GM21723 (cell line): ENCODE measurements around the gene FMN2.
"Not testable (repeated sequence)": the region's sequence is repeated elsewhere in the genome, so short reads cannot be mapped to it uniquely, and the experiment has no call there.

Source experiments
- ATAC-seq: cut with Tn5 transposase; IDR thresholded peaks from one replicate; pipeline ENCODE4 v1.9.1; 2021; ENCODE audit warnings: mild to moderate bottlenecking, moderate library complexity; ENCODE audit not compliant: unreplicated experiment

The FMN2 gene

DNA sequence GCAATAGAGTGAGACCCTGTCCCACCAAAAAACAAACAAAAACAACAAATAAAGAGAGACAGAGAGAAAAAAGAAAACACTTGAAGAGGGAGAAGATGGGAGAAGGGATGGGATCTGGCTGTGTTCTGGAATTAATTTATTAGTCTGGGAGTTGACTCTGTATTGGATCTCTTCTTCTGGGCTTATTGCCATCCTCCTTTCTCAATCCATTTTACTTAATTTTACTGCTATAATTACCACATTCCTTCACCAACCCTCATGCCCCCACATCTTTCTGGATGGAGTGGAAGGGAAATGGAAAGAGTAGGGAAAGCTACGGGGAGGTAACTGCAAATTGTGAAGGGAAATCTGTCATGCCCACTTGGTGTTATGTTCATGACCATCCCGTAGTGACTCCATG, 42.9 kb downstream of the FMN2 start:
- ATAC-seq: no peak

DNA sequence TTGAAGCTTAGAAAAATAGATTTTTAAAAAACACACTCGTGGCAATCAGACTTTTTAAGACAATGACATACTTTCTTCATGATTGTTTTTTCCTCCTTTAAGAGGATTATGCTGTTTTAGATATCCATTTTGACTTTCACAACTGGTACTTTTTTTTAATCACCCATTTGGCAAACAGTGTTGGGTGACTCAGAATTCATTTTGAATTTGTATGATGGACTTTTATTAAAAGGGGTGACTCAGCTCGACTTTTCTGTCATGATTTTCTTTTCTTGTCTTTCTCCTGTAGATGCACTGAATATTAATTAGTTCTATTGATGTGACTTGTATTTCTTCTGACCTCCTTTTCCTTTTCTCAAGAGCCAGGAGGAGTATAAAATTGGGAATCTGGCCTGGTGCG, 44.7 kb downstream of the FMN2 start:
- no peak for ATAC-seq

DNA sequence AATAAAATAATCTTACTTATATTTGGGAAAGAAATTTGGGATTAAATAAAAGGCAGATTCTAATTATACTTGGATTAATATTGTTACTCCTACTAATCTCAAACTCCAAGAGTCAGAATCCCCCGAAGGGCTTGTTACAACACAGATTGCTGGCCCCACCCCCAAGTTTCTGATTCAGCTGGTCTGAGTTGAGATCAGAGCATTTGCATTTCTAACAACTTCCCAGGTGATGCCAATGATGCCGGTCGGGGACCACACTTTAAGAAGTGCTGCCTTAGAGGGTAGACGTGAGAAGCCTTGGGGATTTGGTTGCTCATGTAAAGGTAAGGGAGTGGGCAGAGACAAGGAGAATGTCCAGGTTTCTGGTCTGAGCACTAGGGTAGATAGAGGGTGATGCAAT, 47.2 kb downstream of the FMN2 start:
- no peak for ATAC-seq

DNA sequence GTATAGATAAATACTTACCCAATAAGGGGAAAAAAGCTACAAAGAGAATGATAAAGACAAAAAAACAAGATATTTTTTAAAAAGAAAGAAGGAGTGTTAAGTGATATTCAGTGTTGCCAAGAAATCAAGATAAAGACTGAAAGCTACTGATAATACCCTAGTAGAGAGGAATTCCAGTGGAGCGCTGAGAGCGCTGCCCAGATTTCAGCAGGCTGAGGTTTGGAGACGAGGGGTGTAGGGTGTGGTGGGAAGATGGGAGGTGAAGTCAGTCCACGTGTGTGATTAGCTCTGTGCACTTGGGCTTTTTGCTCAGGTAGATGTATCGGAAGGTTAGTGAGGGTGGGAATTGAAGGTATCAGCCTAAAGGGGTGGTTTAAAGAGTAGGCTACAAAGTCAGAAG, 47.8 kb downstream of the FMN2 start:
- no peak for ATAC-seq

DNA sequence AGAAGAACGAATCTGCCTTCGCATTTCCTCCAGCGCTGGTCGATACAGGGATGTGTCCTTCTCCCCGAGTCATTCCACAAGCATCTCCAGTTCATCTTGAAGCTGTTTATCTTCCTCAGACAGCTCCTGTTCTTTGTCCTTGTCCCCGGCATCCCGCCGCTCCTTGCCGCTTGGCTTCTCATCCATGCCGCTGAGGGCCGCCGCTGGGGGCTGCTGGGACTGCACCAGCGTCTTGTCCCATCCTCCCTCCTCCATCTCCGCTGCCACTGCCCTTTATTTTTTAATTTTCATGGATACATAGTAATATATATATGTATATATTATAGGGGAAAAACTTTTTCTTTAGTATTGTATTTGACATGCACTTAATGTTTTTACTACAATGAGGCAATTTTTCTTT, 53.4 kb downstream of the FMN2 start:
- ATAC-seq: no peak

DNA sequence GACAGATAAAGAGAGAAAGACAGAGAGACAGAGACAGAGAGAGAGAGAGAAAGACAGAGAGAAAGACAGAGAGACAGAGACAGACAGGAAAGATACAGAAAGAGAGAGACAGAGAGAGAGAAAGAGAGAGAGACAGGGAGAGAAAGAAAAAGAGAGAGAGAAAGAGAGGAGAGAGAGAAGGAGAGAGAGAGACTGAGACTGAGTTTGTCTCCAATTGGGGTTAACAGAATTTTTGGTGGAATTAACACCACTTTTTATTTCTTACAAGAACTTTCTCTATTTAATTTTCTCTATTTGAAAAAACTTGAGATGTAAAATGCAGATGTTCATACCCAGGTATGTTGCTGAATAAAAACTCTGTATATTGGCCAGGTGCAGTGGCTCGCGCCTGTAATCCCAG, 56.6 kb downstream of the FMN2 start:
- ATAC-seq: no peak

DNA sequence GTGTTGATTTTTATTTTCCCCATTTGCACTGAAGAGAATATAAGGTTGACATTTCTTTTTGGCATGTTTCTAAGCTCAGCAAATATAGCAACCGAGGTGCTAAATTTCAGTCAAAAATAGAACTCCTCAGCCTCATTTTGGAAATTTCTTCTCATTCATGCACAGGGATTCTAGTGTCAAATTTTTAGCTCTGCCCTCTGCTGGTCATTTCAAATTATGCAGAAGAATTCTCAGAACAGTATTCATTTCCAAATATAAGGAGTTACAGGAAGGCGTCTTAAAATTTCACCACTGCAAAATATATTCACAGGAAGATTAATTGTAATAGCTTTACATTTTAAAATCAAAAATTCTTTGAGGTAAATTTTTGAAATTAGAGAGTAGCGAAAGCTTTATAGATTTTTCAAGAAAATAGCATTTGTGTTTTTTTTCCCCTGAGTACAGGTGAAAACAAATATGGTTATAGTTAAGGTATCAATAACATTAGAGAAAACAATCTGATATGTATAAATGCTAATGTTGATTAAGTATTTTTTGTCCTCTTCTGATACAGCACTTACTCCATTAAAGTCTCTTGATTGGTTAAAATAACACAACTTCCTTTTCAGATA, 57.9 kb downstream of the FMN2 start:
- peak; percentile 63 for ATAC-seq

DNA sequence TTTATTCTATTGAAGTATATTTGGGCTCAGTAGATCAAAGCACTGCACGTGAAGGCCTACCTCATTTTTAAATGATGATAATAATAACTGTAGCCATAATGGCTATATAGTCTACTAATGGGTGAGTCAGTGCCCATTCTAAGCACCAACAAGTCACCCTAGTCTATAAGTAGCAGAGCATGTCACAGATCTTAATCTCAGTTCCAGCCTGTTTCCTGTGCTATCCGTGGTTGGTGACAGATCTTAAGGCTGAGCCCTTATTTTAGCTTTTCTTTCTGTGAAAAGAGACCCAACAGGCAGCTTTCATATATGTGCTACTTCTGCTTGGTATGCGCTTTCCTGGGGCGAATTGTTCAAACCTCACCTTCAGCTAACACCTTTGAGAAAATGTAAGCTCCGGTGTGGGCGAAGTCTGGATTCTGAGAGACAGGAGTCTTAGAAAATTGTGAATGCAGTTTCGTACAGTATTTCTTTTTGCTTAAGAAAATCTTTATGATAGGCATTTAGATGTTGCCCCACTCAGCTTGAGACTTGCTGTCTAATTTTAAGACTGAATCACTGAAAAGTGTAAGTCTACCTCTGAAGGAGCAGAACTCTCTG, 59.6 kb downstream of the FMN2 start:
- ATAC-seq: no peak

DNA sequence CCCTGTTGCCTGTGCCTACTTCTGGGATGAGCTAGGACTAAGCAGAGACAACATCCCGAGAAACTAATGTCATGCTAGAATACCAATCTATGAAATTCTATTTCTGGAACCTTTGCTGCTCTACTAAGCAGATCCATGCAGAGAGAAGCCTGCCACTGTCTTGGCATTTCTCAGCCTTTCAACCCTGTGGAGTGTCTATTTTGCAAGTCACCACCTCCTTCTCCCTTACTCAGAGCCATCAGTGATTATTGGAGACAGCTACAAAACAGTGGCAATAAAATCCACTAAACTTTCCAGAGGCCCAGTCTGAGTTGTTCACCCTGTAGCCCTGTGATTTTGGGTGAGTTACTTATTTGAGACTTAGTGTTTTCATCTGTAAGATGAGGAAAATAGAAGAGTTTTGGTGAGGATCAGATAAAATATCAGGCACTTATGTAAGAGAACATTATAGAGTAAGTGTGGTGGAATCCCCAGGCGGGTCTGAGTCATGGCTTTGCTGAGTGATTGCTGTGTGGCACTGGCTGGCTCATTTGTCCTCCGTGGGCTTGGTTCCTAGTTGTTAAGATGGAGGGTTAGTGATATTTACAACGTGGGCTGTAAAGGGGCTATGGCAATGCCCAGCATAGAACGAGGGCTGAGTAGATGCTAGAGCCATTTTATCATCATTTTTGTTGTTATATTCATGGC, 61.1 kb downstream of the FMN2 start:
- no peak for ATAC-seq

DNA sequence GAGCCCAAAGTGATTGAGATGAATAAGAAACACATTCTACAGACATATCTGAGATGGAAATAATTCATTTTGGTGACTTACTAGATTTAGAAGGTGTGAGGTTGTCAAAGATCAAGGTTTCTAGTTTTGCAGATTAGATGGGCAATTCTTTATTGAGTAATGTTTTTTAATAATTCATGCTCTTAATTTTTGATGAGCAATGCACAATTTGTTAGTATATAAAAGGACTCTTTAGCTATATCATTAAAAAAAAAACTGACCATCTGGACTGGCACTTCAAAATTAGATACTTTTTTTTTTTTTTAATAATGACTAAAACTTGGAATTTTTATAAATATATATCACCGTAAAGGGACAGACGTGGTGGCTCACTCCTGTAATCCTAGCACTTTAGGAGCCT, 63.9 kb downstream of the FMN2 start:
- no peak for ATAC-seq

DNA sequence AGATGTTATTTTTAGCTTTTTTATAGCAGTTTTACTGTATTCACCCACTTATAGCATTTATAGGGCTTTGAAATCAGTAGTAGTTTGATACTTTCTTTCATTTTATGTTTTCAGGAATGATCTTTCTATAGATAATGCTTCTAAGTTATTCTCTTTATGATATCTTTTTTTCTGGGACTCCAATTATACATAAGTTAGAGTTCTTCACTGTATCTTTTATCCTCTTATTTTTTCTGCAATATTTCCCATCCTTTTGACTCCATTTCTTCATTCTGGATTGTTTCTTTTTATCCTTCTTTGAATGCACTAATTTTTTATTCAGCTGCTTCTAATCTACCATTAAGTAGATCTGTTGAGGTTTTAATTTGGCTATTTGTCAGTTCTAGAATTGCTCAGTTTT, 73.1 kb downstream of the FMN2 start:
- no peak for ATAC-seq

DNA sequence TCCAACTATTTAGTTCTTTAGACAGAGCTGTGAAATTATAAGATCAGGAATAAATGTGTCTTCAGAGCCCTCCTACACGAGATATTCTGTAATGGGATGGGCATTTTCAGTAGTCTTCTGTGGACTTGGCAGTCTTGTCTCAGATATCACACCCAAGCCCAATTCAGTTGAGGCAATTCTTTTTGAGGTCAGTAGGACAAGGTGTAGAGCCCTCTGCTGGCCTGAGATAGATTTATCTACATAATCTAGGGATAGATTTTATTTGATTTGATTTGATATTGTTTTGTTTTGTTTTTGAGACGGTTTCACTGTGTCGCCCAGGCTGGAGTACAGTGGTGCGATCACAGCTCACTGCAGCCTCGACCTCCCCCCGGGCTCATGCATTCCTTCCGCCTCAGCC, 77.5 kb downstream of the FMN2 start:
- no peak for ATAC-seq

DNA sequence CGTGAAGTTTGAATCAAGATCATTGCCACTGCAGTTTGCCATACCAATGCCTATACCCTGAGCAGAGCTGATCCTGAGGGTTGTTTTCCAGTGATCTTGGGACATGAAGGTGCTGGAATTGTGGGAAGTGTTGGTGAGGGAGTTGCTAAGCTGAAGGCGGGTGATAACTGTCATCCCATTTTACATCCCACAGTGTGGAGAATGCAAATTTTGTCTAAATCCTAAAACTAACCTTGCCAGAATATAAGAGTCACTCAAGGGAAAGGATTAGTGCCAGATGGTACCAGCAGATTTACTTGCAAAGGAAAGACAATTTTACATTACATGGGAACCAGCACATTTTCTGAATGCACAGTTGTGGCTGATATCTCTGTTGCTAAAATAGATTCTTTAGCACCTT, 78.6 kb downstream of the FMN2 start:
- no peak for ATAC-seq

DNA sequence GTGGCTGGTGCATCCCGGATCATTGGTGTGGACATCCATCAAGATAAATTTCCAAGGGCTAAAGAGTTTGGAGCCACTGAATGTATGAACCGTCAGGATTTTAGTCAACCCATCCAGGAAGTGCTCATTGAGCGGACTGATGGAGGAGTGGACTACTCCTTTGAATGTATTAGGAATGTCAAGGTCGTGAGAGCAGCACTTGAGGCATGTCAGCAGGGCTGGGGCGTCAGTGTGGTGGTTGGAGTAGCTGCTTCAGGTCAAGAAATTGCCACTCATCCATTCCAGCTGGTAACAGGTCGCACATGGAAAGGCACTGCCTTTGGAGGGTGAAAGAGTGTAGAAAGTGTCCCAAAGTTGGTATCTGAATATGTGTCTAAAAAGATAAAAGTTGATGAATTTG, 79.1 kb downstream of the FMN2 start:
- no peak for ATAC-seq

DNA sequence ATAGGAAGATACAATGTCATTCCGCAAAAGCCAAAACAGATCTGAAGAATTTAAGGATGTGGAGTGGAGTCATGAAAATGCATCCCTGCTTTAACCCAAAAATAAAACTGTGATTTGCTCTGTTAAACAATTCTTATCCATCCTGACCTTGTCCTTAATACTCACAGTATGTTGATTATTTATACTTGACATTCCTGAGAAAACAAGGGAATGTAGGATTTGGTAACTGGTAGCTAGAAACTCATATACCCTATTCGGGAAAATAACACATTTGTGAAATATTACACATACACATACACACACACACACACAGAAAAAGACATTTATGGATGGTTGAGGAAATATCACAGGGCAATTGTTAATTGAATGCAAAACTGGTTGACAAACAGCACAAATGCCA, 80.2 kb downstream of the FMN2 start:
- no peak for ATAC-seq

DNA sequence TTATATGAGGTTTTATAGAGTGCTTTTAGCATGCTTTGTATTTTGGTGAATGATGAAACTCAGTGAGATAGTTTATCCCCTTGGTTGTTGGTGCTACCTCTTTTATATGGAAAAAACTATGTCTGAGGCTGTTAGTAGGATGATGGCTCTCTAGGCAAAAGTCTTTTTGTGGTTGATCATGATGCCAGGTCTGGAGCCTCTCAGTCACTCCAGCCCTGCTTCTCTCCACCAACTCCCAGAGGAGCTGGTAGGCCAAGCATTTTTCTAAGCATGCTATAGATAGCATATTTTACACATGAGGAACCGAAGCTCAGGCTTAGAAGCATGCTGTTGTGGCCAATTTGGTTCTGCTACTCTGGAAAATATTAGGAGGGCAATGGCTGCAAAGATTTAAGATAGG, 82.2 kb downstream of the FMN2 start:
- ATAC-seq: no peak

DNA sequence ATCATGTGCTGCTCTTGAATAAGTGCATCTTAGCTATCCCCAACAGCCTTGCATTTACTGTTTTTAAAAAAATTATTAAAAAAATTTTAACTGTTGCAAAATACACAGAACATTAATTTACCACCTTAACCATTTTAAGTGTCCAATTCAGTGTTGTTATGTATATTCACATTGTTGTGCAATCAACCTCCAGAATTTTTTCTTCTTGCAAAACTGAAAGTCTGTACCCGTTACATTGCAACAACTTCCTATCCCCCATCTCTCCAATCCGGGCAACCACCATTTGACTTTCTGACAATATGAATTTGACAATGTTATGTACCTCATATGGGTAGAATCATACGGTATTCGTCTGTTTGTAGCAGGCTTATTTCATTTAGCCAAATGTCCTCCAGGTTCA, 83.1 kb downstream of the FMN2 start:
- ATAC-seq: no peak

DNA sequence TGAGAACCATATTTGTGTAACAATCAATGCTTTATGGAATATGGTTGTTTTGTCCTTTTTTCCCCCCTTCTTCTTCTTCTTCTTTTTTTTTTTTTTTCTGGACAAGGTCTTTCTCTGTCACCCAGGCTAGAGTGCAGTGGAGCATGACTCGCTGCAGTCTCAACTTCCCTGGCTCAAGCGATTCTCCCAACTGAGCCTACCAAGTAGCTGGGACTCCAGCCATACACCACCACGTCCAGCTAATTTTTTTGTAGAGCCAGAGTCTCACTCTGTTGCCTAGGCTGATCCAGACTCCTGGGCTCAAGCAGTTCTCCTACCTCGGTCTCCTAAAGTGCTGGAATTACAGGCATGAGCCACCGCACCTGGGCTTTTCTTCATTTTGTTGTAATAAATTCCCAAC, 86.7 kb downstream of the FMN2 start:
- no peak for ATAC-seq

DNA sequence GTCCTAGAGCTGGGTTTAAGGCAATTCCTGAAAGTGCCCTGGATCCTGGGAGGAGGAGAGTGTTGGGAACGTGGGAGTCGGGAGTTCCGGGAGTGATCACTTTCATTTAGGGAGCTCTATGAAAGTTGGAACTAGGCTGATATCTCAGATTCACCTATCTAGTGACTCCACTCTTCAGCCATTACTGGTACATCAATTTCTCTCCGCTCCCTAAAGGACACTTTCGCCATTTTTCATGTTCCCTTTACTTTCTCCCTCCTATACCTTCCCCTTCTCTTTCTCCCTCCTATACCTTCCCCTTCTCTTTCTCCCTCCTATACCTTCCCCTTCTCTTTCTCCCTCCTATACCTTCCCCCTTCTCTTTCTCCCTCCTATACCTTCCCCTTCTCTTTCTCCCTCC, 93.0 kb downstream of the FMN2 start:
- ATAC-seq: not testable (repeated sequence)

DNA sequence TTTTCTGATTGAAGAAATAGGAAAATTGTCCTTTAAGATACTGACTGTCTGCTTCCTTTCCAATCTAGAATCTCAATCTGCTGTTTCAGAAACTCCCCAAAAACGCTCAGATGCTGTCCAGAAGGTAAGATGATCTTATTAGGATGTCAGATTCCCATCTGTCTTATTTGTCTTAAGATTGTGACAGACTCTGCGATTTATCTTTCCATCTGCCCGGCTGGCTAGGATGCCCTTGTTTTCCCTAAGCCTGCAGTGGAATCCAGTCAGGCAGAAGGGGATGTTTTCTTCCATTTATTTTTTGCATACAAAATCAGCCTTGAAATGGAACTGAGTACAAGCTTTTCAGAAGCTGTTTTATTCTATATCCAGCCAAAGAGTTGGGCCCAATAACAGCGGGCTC, 96.5 kb downstream of the FMN2 start:
- no peak for ATAC-seq

DNA sequence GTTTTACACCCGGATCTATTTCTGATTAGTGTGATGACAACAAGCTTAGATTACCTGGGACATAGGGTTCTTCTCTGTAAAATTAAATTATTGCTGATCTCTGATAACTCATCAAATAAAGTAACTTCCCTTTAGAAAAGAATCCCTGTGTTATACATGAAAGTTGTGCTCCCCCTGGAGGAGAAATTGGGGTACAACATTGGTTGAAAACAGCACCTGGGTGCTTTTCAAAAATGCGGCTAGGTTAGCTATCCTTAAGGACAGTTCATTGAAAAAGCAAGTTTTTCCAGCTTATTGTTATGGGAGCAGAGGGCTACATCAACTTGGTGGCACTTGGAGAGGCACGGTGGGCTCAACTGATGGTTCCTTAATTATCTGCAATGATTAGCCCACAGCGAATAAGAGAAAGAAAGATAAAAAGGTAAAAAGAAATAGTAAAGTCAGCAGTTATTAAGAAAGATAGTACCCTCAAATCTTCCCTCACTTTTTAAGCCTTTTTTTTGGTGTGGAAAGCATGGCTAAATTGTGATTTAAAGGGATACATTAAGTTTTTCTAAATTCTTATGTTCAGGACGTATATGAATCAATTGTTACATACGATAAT, 97.8 kb downstream of the FMN2 start:
- ATAC-seq: peak; percentile 80

DNA sequence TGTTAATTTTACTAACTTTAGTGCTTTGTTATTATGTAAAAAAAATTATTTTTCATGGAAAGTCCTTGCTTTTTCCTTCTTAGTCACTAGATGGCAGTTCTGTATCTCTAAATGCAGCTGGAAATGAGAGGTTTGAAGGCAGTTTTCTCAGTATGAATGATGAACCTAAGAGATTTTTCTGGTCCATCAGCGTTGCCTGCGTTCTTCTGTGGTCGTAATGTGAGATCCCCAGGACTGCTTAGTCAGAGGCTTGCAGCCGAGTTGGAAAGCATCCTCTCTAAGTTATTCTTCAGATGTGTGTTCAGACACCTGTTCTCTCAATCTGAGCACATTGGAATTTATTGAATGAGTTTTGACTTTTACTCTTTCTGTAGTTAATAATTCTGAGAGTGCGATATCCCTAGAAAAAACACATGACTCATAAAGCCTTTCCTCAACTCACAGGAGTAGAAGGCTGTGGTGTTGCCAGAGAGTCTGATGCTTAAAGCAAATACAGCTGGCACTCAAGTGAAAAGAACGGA, 99.3 kb downstream of the FMN2 start:
- no peak for ATAC-seq
